ENCODE data around the gene LY6G5C. TPM values are rescaled to one million over a fixed set of nuclear protein-coding genes. Genes with fewer than 3 reads are reported as not detected.
"Not testable (repeated sequence)": the region's sequence is repeated elsewhere in the genome, so short reads cannot be mapped to it uniquely, and the experiment has no call there.

The LY6G5C gene
- polyA plus RNA-seq, 1 donor = 2.6 TPM

- Histone ChIP-seq H3K36me3 (ENCODE audit: control insufficient read depth, insufficient read depth, low read length) (no peaks in the 10 kb centered on the region), H3K27ac (ENCODE audit: low read length) (peak overlapping the region; percentile 53), H3K4me1 (ENCODE audit: control insufficient read depth, insufficient read depth, low read length) (peaks cover 26% of the 10 kb centered on the region), H3K27me3 (ENCODE audit: control insufficient read depth, insufficient read depth, low read length) (no peaks in the 10 kb centered on the region), H3K9me3 (ENCODE audit: control insufficient read depth, low read depth, low read length) (no peaks in the 10 kb centered on the region), H3K4me3 (ENCODE audit: low read length) (no peak overlapping the region)
- peak; percentile 48 to 66 for DNase-seq
- WGBS (ENCODE audit: insufficient coverage, low lambda C conversion rate) = 0% methylated on average over 1 of the region's 5 CpGs
Measured at GRCh38 chr6:31713991-31714684, 33.3 kb upstream of the LY6G5C start.

GRCh38 chr6:31713465-31713864 lies 32.6 kb upstream of the LY6G5C start:
- Histone ChIP-seq H3K4me3 (ENCODE audit: low read length) (no peak overlapping the region), H3K27me3 (ENCODE audit: control insufficient read depth, insufficient read depth, low read length) (no peaks in the 10 kb centered on the region), H3K27ac (ENCODE audit: low read length) (peak overlapping the region; percentile 53), H3K9me3 (ENCODE audit: control insufficient read depth, low read depth, low read length) (no peaks in the 10 kb centered on the region), H3K36me3 (ENCODE audit: control insufficient read depth, insufficient read depth, low read length) (no peaks in the 10 kb centered on the region), H3K4me1 (ENCODE audit: control insufficient read depth, insufficient read depth, low read length) (peaks cover 19% of the 10 kb centered on the region)
- WGBS (ENCODE audit: insufficient coverage, low lambda C conversion rate) = no CpG with 5 or more reads among the region's 4 CpGs
- DNase-seq = no peak

GRCh38 chr6:31712296-31712695 lies 31.4 kb upstream of the LY6G5C start:
- H3K27ac ChIP-seq (ENCODE audit: low read length) = no peak overlapping the region
- no peaks in the 10 kb centered on the region for H3K9me3 ChIP-seq (ENCODE audit: control insufficient read depth, low read depth, low read length)
- no peaks in the 10 kb centered on the region for H3K27me3 ChIP-seq (ENCODE audit: control insufficient read depth, insufficient read depth, low read length)
- DNase-seq = no peak
- H3K36me3 ChIP-seq (ENCODE audit: control insufficient read depth, insufficient read depth, low read length) = no peaks in the 10 kb centered on the region
- no peak overlapping the region for H3K4me3 ChIP-seq (ENCODE audit: low read length)
- peaks cover 19% of the 10 kb centered on the region for H3K4me1 ChIP-seq (ENCODE audit: control insufficient read depth, insufficient read depth, low read length)
- WGBS (ENCODE audit: insufficient coverage, low lambda C conversion rate) = no CpG with 5 or more reads among the region's 8 CpGs

- Histone ChIP-seq H3K9me3 (ENCODE audit: control insufficient read depth, low read depth, low read length) (no peaks in the 10 kb centered on the region), H3K4me1 (ENCODE audit: control insufficient read depth, insufficient read depth, low read length) (peaks cover 19% of the 10 kb centered on the region), H3K4me3 (ENCODE audit: low read length) (no peak overlapping the region), H3K27ac (ENCODE audit: low read length) (no peak overlapping the region), H3K27me3 (ENCODE audit: control insufficient read depth, insufficient read depth, low read length) (no peaks in the 10 kb centered on the region), H3K36me3 (ENCODE audit: control insufficient read depth, insufficient read depth, low read length) (no peaks in the 10 kb centered on the region)
- peak in 1 of 2 donors; percentile 49 for DNase-seq
- WGBS (ENCODE audit: insufficient coverage, low lambda C conversion rate) = no CpG with 5 or more reads among the region's 8 CpGs
Measured at GRCh38 chr6:31711233-31711632, 30.4 kb upstream of the LY6G5C start.

- H3K27ac ChIP-seq (ENCODE audit: low read length) = no peak overlapping the region
- H3K27me3 ChIP-seq (ENCODE audit: control insufficient read depth, insufficient read depth, low read length) = no peaks in the 10 kb centered on the region
- DNase-seq = peak in 1 of 2 donors; percentile 21
- peaks cover 19% of the 10 kb centered on the region for H3K4me1 ChIP-seq (ENCODE audit: control insufficient read depth, insufficient read depth, low read length)
- WGBS (ENCODE audit: insufficient coverage, low lambda C conversion rate) = 50% methylated on average over 1 of the region's 5 CpGs
- H3K4me3 ChIP-seq (ENCODE audit: low read length) = no peak overlapping the region
- H3K9me3 ChIP-seq (ENCODE audit: control insufficient read depth, low read depth, low read length) = no peaks in the 10 kb centered on the region
- H3K36me3 ChIP-seq (ENCODE audit: control insufficient read depth, insufficient read depth, low read length) = no peaks in the 10 kb centered on the region
Measured at GRCh38 chr6:31710523-31711219, 29.8 kb upstream of the LY6G5C start.

- H3K27me3 ChIP-seq (ENCODE audit: control insufficient read depth, insufficient read depth, low read length); H3K4me3 ChIP-seq (ENCODE audit: low read length); H3K9me3 ChIP-seq (ENCODE audit: control insufficient read depth, low read depth, low read length); H3K36me3 ChIP-seq (ENCODE audit: control insufficient read depth, insufficient read depth, low read length); H3K27ac ChIP-seq (ENCODE audit: low read length); DNase-seq: not testable (repeated sequence)
- WGBS (ENCODE audit: insufficient coverage, low lambda C conversion rate) = no CpG with 5 or more reads among the region's 11 CpGs
- H3K4me1 ChIP-seq (ENCODE audit: control insufficient read depth, insufficient read depth, low read length) = peaks cover 11% of the 10 kb centered on the region
Measured at GRCh38 chr6:31709157-31709556, 28.3 kb upstream of the LY6G5C start.

GRCh38 chr6:31708224-31708623 lies 27.4 kb upstream of the LY6G5C start:
- Histone ChIP-seq H3K27ac (ENCODE audit: low read length) (no peak overlapping the region), H3K36me3 (ENCODE audit: control insufficient read depth, insufficient read depth, low read length) (no peaks in the 10 kb centered on the region), H3K27me3 (ENCODE audit: control insufficient read depth, insufficient read depth, low read length) (no peaks in the 10 kb centered on the region), H3K4me1 (ENCODE audit: control insufficient read depth, insufficient read depth, low read length) (peaks cover 2% of the 10 kb centered on the region), H3K9me3 (ENCODE audit: control insufficient read depth, low read depth, low read length) (no peaks in the 10 kb centered on the region), H3K4me3 (ENCODE audit: low read length) (no peak overlapping the region)
- 100% methylated on average over 1 of the region's 3 CpGs for WGBS (ENCODE audit: insufficient coverage, low lambda C conversion rate)
- DNase-seq = no peak

GRCh38 chr6:31707701-31708100 lies 26.8 kb upstream of the LY6G5C start:
- Histone ChIP-seq H3K27ac (ENCODE audit: low read length) (no peak overlapping the region), H3K36me3 (ENCODE audit: control insufficient read depth, insufficient read depth, low read length) (no peaks in the 10 kb centered on the region), H3K27me3 (ENCODE audit: control insufficient read depth, insufficient read depth, low read length) (no peaks in the 10 kb centered on the region), H3K4me3 (ENCODE audit: low read length) (no peak overlapping the region), H3K4me1 (ENCODE audit: control insufficient read depth, insufficient read depth, low read length) (no peaks in the 10 kb centered on the region), H3K9me3 (ENCODE audit: control insufficient read depth, low read depth, low read length) (no peaks in the 10 kb centered on the region)
- DNase-seq = no peak
- WGBS (ENCODE audit: insufficient coverage, low lambda C conversion rate) = no CpG with 5 or more reads among the region's 10 CpGs

GRCh38 chr6:31706599-31706998 lies 25.7 kb upstream of the LY6G5C start, which contains the start of gene LY6G6F:
TSS of gene LY6G6F (plus strand) at chr6:31706866. CDS start at chr6:31706907, 41 bp downstream.
- DNase-seq = no peak
- no peak within 1 kb of the TSS for H3K4me3 ChIP-seq (ENCODE audit: low read length)
- H3K4me1 ChIP-seq (ENCODE audit: control insufficient read depth, insufficient read depth, low read length) = peaks cover 6% of the 10 kb centered on the region
- no peaks in the 10 kb centered on the region for H3K36me3 ChIP-seq (ENCODE audit: control insufficient read depth, insufficient read depth, low read length)
- no peaks in the 10 kb centered on the region for H3K27me3 ChIP-seq (ENCODE audit: control insufficient read depth, insufficient read depth, low read length)
- no peaks in the 10 kb centered on the region for H3K9me3 ChIP-seq (ENCODE audit: control insufficient read depth, low read depth, low read length)
- H3K27ac ChIP-seq (ENCODE audit: low read length) = no peak within 1 kb of the TSS
- no CpG with 5 or more reads among the region's 3 CpGs for WGBS (ENCODE audit: insufficient coverage, low lambda C conversion rate)

GRCh38 chr6:31705931-31706330 lies 25.1 kb upstream of the LY6G5C start:
- no peak for DNase-seq
- Histone ChIP-seq H3K36me3 (ENCODE audit: control insufficient read depth, insufficient read depth, low read length) (no peaks in the 10 kb centered on the region), H3K27me3 (ENCODE audit: control insufficient read depth, insufficient read depth, low read length) (no peaks in the 10 kb centered on the region), H3K4me1 (ENCODE audit: control insufficient read depth, insufficient read depth, low read length) (peaks cover 12% of the 10 kb centered on the region), H3K4me3 (ENCODE audit: low read length) (no peak overlapping the region), H3K27ac (ENCODE audit: low read length) (no peak overlapping the region), H3K9me3 (ENCODE audit: control insufficient read depth, low read depth, low read length) (no peaks in the 10 kb centered on the region)
- WGBS (ENCODE audit: insufficient coverage, low lambda C conversion rate) = no CpG with 5 or more reads among the region's 6 CpGs
